Liver (tissue), 9 donors: ENCODE measurements around the gene UNC5B. TPM values are rescaled to one million over a fixed set of nuclear protein-coding genes. Genes with fewer than 3 reads are reported as not detected.

Experiments
- DNase-seq: peaks from one replicate; pipeline ENCODE4 v3.0.0-alpha.2; 2017; ENCODE audit warnings: low spot score
- H3K27ac ChIP-seq, 2 donors: one replicate each; pipeline ENCODE4 v1.7.0; 2013; ENCODE audit warnings: inconsistent platforms in 2 of 2, low read length in 2 of 2, control low read depth in 1 of 2, low read depth in 1 of 2, mild to moderate bottlenecking in 1 of 2
- H3K27me3 ChIP-seq, 4 donors: one replicate each; pipeline versions ENCODE4 v1.6.1 to v1.7.0; 2013; ENCODE audit warnings: low read length in 3 of 4, inconsistent platforms in 1 of 4, mild to moderate bottlenecking in 1 of 4, moderate library complexity in 1 of 4; ENCODE audit not compliant: control insufficient read depth in 4 of 4, insufficient read depth in 4 of 4
- H3K36me3 ChIP-seq, 4 donors: one replicate each; pipeline versions ENCODE4 v1.6.1 to v1.7.0; 2013; ENCODE audit warnings: low read length in 3 of 4, mild to moderate bottlenecking in 3 of 4, low read depth in 1 of 4, moderate library complexity in 1 of 4; ENCODE audit not compliant: control insufficient read depth in 4 of 4, insufficient read depth in 3 of 4
- H3K4me1 ChIP-seq, 4 donors: one replicate each; pipeline versions ENCODE4 v1.6.1 to v1.7.0; 2013; ENCODE audit warnings: low read length in 3 of 4, mild to moderate bottlenecking in 3 of 4, moderate library complexity in 1 of 4; ENCODE audit not compliant: control insufficient read depth in 4 of 4, insufficient read depth in 4 of 4
- H3K4me3 ChIP-seq, 3 donors: one replicate each; pipeline versions ENCODE4 v1.6.1 to v1.7.0; 2013; ENCODE audit warnings: low read length in 3 of 3, control low read depth in 1 of 3, low read depth in 1 of 3, mild to moderate bottlenecking in 1 of 3
- H3K9ac ChIP-seq, 2 donors: one replicate each; pipeline ENCODE4 v1.7.0; 2013; ENCODE audit warnings: low read length in 2 of 2, mild to moderate bottlenecking in 2 of 2, moderate library complexity in 2 of 2, control low read depth in 1 of 2, low read depth in 1 of 2
- H3K9me3 ChIP-seq, 4 donors: one replicate each; pipeline versions ENCODE4 v1.6.1 to v1.7.0; 2013; ENCODE audit warnings: low read length in 3 of 4; ENCODE audit not compliant: control insufficient read depth in 4 of 4
- EGR1 ChIP-seq, 2 donors: IDR thresholded peaks; 2 replicates each; pipeline ENCODE4 v1.6.1; 2016 to 2018; ENCODE audit warnings: antibody characterized with exemption in 2 of 2, low read depth in 2 of 2
- FOXA1 ChIP-seq: IDR thresholded peaks from 2 replicates; pipeline ENCODE4 v1.6.1; 2016; ENCODE audit warnings: antibody characterized with exemption
- HNF4A ChIP-seq, 2 donors: conservative IDR thresholded peaks; 2 replicates each; pipeline ENCODE4 v1.6.1; 2016; ENCODE audit warnings: antibody characterized with exemption in 2 of 2, mild to moderate bottlenecking in 2 of 2
- HNF4G ChIP-seq: IDR thresholded peaks from 2 replicates; pipeline ENCODE4 v1.6.1; 2016; ENCODE audit warnings: antibody characterized with exemption
- JUND ChIP-seq, 2 donors: IDR thresholded peaks; 2 replicates each; pipeline ENCODE4 v1.6.1; 2016; ENCODE audit warnings: antibody characterized with exemption in 2 of 2
- NR2F2 ChIP-seq: IDR thresholded peaks from 2 replicates; pipeline ENCODE4 v1.6.1; 2016; ENCODE audit warnings: antibody characterized with exemption
- RAD21 ChIP-seq, 2 donors: IDR thresholded peaks; 2 replicates each; pipeline ENCODE4 v1.6.1; 2016; ENCODE audit warnings: antibody characterized with exemption in 2 of 2, mild to moderate bottlenecking in 2 of 2
- RXRA ChIP-seq, 2 donors: IDR thresholded peaks; 2 replicates each; pipeline ENCODE4 v1.6.1; 2017 to 2018; ENCODE audit warnings: antibody characterized with exemption in 2 of 2, mild to moderate bottlenecking in 1 of 2
- TAF1 ChIP-seq: conservative IDR thresholded peaks from 2 replicates; pipeline ENCODE4 v1.6.1; 2016; ENCODE audit warnings: antibody characterized with exemption, mild to moderate bottlenecking
- WGBS: extraction: QIAGEN DNeasy Blood & Tissue Kit; methylation state at CpG from one replicate; pipeline ENCODE4 v1.1.7; 2013; 5-methylcytosine and 5-hydroxymethylcytosine counted together
- polyA plus RNA-seq, 2 donors: library from polyadenylated mRNA; stranded (reverse) in 1 of 2; unstranded in 1 of 2; fragments of 200-250 nt in 1 of 2; fragments of >200 nt in 1 of 2; fragmentation: Nextera tagmentation in 1 of 2; extraction: Ambion mirVana in 1 of 2; gene quantifications; one replicate each; pipeline versions ENCODE4 v1.2.1 to v1.2.3, GENCODE V29; 2013 to 2015
- total RNA-seq, 2 donors: library from RNA; depleted of rRNA; stranded (reverse); fragments of >200 nt; gene quantifications; one replicate each; pipeline ENCODE4 v1.2.3, GENCODE V29; 2014
- TF ChIP-seq, protein P1 (sequence below): IDR thresholded peaks from 2 replicates; pipeline ENCODE4 v1.6.1; 2016; ENCODE audit warnings: antibody characterized with exemption
- TF ChIP-seq, protein P2 (sequence below): fragments of 150-350 bp; IDR thresholded peaks from 2 replicates; pipeline ENCODE4 v1.5.1; 2017; ENCODE audit warnings: improper control_type of control experiment, low read depth, low read length; ENCODE audit not compliant: missing input control
- TF ChIP-seq, protein P3 (sequence below): IDR thresholded peaks from 2 replicates; pipeline ENCODE4 v1.6.1; 2016; ENCODE audit warnings: antibody characterized with exemption
- donor health status: healthy.
- donor health status: healthy.
- donor health status: healthy.
- donor health status: healthy.
- donor health status: healthy.

Gene UNC5B
- total and polyA plus RNA-seq, 4 donors = 0.56 to 1.8 (median 1.3) TPM

DNA sequence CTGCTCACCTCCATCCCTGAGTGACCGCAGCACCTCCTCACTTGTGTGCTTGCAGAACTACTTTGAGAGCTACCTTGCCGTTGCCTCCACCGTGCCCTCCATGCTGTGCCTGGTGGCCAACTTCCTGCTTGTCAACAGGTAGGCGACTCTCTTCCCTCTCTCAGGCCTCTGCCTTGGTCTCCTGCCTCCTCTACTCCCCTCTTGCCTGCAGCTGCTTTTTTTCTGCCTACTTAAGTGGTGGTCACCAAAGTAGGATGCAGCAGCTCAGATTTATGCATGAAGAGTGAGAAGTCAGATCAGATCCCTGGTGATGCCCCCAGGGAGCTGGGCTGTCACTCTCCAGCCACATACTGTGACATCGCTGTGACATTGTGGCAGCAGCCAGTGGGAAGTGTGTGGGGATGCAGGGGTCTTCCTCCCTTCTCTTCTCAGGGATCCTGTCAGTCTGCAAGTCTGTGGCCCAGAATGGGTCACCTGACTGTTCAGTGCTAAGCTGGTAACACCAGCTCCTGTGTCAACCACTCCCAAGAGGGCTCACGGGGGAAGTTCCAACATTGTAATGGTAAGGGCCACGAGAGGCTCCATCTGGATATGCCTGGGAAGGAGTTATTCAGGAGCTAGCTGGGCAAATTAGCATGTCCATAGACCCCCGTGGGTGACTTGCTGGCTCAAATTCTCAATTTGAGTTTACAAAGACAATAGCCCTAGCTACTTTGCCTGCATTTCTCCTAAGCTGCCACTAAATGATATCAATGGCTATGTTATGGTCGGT is 132.0 kb downstream of the UNC5B start:
- peak overlapping the region in 1 of 2 donors; percentile 15 for H3K27ac ChIP-seq
- no peaks in the 10 kb centered on the region for H3K27me3 ChIP-seq
- H3K4me3 ChIP-seq = no peak overlapping the region
- TF ChIP-seq, protein P1, sequence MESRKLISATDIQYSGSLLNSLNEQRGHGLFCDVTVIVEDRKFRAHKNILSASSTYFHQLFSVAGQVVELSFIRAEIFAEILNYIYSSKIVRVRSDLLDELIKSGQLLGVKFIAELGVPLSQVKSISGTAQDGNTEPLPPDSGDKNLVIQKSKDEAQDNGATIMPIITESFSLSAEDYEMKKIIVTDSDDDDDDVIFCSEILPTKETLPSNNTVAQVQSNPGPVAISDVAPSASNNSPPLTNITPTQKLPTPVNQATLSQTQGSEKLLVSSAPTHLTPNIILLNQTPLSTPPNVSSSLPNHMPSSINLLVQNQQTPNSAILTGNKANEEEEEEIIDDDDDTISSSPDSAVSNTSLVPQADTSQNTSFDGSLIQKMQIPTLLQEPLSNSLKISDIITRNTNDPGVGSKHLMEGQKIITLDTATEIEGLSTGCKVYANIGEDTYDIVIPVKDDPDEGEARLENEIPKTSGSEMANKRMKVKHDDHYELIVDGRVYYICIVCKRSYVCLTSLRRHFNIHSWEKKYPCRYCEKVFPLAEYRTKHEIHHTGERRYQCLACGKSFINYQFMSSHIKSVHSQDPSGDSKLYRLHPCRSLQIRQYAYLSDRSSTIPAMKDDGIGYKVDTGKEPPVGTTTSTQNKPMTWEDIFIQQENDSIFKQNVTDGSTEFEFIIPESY = no peak
- TF ChIP-seq, protein P2, sequence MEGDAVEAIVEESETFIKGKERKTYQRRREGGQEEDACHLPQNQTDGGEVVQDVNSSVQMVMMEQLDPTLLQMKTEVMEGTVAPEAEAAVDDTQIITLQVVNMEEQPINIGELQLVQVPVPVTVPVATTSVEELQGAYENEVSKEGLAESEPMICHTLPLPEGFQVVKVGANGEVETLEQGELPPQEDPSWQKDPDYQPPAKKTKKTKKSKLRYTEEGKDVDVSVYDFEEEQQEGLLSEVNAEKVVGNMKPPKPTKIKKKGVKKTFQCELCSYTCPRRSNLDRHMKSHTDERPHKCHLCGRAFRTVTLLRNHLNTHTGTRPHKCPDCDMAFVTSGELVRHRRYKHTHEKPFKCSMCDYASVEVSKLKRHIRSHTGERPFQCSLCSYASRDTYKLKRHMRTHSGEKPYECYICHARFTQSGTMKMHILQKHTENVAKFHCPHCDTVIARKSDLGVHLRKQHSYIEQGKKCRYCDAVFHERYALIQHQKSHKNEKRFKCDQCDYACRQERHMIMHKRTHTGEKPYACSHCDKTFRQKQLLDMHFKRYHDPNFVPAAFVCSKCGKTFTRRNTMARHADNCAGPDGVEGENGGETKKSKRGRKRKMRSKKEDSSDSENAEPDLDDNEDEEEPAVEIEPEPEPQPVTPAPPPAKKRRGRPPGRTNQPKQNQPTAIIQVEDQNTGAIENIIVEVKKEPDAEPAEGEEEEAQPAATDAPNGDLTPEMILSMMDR = no peak
- TF ChIP-seq EGR1 (IDR thresholded peaks at IDR 0.05; ENCODE audit: low read depth in 2 of 2) (no peak), FOXA1 (no peak), RAD21 (IDR thresholded peaks at IDR 0.05) (no peak), JUND (IDR thresholded peaks at IDR 0.05) (no peak), NR2F2 (no peak), HNF4A (conservative IDR thresholded peaks at IDR 0.05) (no peak), HNF4G (no peak), TAF1 (no peak)
- TF ChIP-seq, protein P3, sequence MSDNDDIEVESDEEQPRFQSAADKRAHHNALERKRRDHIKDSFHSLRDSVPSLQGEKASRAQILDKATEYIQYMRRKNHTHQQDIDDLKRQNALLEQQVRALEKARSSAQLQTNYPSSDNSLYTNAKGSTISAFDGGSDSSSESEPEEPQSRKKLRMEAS = no peak
- no peak for DNase-seq
- H3K9me3 ChIP-seq = no peaks in the 10 kb centered on the region
- no peaks in the 10 kb centered on the region for H3K36me3 ChIP-seq
- peaks cover 35 to 67% (median 44%) of the 10 kb centered on the region in 4 donors for H3K4me1 ChIP-seq
- H3K9ac ChIP-seq = no peak overlapping the region
- WGBS = 87% methylated on average over 9 of the region's 9 CpGs

DNA sequence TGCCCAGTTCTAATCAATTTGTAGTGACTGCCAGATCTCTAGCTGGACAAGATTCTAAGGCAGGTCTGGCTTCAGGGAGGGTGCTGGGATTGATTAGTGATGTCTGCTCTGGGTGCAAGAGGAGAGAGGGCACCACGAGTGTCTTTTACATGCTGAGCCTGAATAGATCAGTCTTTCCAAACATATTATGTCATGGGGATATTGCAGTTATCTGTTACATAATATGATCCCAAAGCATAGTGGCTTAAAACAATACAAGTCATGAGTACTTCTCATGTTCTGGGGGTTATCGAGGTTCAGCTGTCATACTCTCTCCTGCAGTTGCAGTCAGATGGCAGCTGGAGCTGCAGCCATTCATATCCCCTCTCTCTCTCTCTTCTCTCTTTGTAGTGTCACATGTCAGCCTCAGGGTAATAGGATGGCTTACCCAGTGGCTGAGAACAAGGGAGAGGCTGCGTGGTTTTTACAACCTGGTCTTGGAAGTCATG is 132.7 kb downstream of the UNC5B start:
- no peak overlapping the region for H3K27ac ChIP-seq
- peaks cover 29 to 60% (median 37%) of the 10 kb centered on the region in 4 donors for H3K4me1 ChIP-seq
- no peak for DNase-seq
- no peaks in the 10 kb centered on the region for H3K9me3 ChIP-seq
- H3K4me3 ChIP-seq = no peak overlapping the region
- TF ChIP-seq HNF4A (conservative IDR thresholded peaks at IDR 0.05) = peak in 1 of 2 donors; percentile 29
- TF ChIP-seq RAD21 (IDR thresholded peaks at IDR 0.05) = no peak
- peak; percentile 24 to 69 for TF ChIP-seq RXRA (IDR thresholded peaks at IDR 0.05)
- WGBS = 53% methylated on average over 3 of the region's 3 CpGs
- H3K36me3 ChIP-seq = no peaks in the 10 kb centered on the region
- H3K27me3 ChIP-seq = no peaks in the 10 kb centered on the region
- H3K9ac ChIP-seq = no peak overlapping the region

DNA sequence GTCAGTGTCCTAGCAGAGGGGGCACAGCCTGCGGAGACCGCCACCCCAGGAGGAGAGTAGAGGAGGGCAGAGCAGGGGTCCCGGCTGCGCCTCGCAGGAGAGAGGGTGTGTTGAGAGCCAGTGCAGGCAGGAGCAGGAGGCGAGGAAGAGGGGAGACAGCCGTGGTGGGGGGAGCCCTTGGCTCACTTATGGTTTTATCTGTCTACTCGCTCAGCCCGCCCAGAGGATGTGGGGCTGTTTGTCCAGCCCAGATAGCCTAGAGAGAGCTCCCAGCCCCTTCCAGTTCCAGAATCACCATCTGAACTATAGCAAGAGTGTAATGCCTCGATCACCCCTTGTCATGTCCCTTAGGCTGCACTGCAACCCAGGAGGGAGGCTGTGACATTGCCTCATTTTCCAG is 133.3 kb downstream of the UNC5B start:
- TF ChIP-seq HNF4A (conservative IDR thresholded peaks at IDR 0.05) (no peak), RXRA (IDR thresholded peaks at IDR 0.05) (no peak)
- Histone ChIP-seq H3K9ac (no peak overlapping the region), H3K27me3 (no peaks in the 10 kb centered on the region), H3K27ac (no peak overlapping the region), H3K4me3 (no peak overlapping the region), H3K36me3 (no peaks in the 10 kb centered on the region), H3K9me3 (no peaks in the 10 kb centered on the region), H3K4me1 (peaks cover 26 to 54% (median 34%) of the 10 kb centered on the region in 4 donors)
- no peak for DNase-seq
- WGBS = 82% methylated on average over 10 of the region's 10 CpGs
